IMR-90 (cell line): ENCODE data around the gene PIGZ. TPM values are rescaled to one million over a fixed set of nuclear protein-coding genes. Genes with fewer than 3 reads are reported as not detected.

Experiments
- ATAC-seq: fragments of 200-7000 bp; cut with Tn5 transposase; 2 replicates; pipeline ENCODE4 v1.9.1; 2020; ENCODE audit warnings: low read depth, mild to moderate bottlenecking, moderate library complexity
- BruUV-seq: library from RNA; stranded (reverse); fragments of 400-500 nt; replicated peaks from 2 replicates; lab custom pipeline; 2021; lab: Mats Ljungman, UMichigan
- CTCF ChIA-PET: fragments of 300-600 bp; formaldehyde crosslinking; extraction: SDS; loops from one replicate; lab custom pipeline; 2021; ENCODE audit warnings: antibody characterized with exemption; lab: Yijun Ruan, JAX
- POLR2A ChIA-PET: fragments of 300-600 bp; sonication (Branson Sonifier 250); formaldehyde crosslinking; loops from one replicate; lab custom pipeline; 2022; ENCODE audit warnings: antibody characterized with exemption; ENCODE audit not compliant: unreplicated experiment; lab: Charles Lee
- DNase-seq: peaks from one replicate; pipeline ENCODE4 v3.0.0; 2013
- H2AFZ ChIP-seq: replicated peaks from 2 replicates; pipeline ENCODE3; 2013; ENCODE audit warnings: low read length, mild to moderate bottlenecking; ENCODE audit not compliant: poor library complexity
- H2AK5ac ChIP-seq: 2 replicates; pipeline ENCODE4 v1.6.1; 2013; ENCODE audit warnings: low read depth, low read length, inconsistent platforms
- H2AK9ac ChIP-seq: replicated peaks from 2 replicates; pipeline ENCODE3; 2013; ENCODE audit warnings: mild to moderate bottlenecking, low read depth, low read length, moderate library complexity; ENCODE audit not compliant: poor library complexity
- H2BK120ac ChIP-seq: 2 replicates; pipeline ENCODE4 v1.6.1; 2013; ENCODE audit warnings: low read depth, low read length, inconsistent platforms
- H2BK15ac ChIP-seq: 3 replicates; pipeline ENCODE4 v1.6.1; 2013; ENCODE audit warnings: low read depth, low read length, inconsistent platforms
- H2BK20ac ChIP-seq: 2 replicates; pipeline ENCODE4 v1.6.1; 2013; ENCODE audit warnings: low read depth, mild to moderate bottlenecking, inconsistent platforms, low read length, moderate library complexity
- H2BK5ac ChIP-seq: 2 replicates; pipeline ENCODE4 v1.6.1; 2013; ENCODE audit warnings: mild to moderate bottlenecking, low read depth, low read length, inconsistent platforms; ENCODE audit not compliant: poor library complexity, severe bottlenecking
- H3K14ac ChIP-seq: replicated peaks from 2 replicates; pipeline ENCODE4 v1.6.1; 2013; ENCODE audit warnings: low read depth, low read length, inconsistent platforms
- H3K18ac ChIP-seq: 2 replicates; pipeline ENCODE4 v1.6.1; 2013; ENCODE audit warnings: low read depth, low read length, control low read depth
- H3K23ac ChIP-seq: 2 replicates; pipeline ENCODE4 v1.6.1; 2013; ENCODE audit warnings: low read depth, low read length, inconsistent platforms
- H3K27ac ChIP-seq: 2 replicates; pipeline ENCODE4 v1.5.1; 2013; ENCODE audit warnings: mild to moderate bottlenecking, control low read depth, low read length; ENCODE audit not compliant: insufficient read depth
- H3K27me3 ChIP-seq: 2 replicates; pipeline ENCODE4 v1.6.1; 2013; ENCODE audit warnings: low read length; ENCODE audit not compliant: control insufficient read depth, insufficient read depth
- H3K36me3 ChIP-seq: 2 replicates; pipeline ENCODE4 v1.6.1; 2013; ENCODE audit warnings: low read length, mixed read lengths; ENCODE audit not compliant: control insufficient read depth, insufficient read depth
- H3K4ac ChIP-seq: 2 replicates; pipeline ENCODE4 v1.6.1; 2013; ENCODE audit warnings: low read depth, low read length, inconsistent platforms
- H3K4me1 ChIP-seq: 2 replicates; pipeline ENCODE4 v1.6.1; 2013; ENCODE audit warnings: low read length, mixed read lengths; ENCODE audit not compliant: control insufficient read depth, insufficient read depth
- H3K4me2 ChIP-seq: 2 replicates; pipeline ENCODE4 v1.6.1; 2013; ENCODE audit warnings: low read depth, mild to moderate bottlenecking, control low read depth, low read length, moderate library complexity
- H3K4me3 ChIP-seq: 2 replicates; pipeline ENCODE4 v1.5.1; 2013; ENCODE audit warnings: low read depth, mild to moderate bottlenecking, control low read depth, low read length, moderate library complexity; ENCODE audit not compliant: insufficient read depth
- H3K56ac ChIP-seq: 2 replicates; pipeline ENCODE4 v1.6.1; 2013; ENCODE audit warnings: low read length, inconsistent platforms; ENCODE audit not compliant: insufficient read depth; ENCODE audit errors: extremely low read depth
- H3K79me1 ChIP-seq, 2 experiments: 2 replicates each; pipeline ENCODE4 v1.6.1; 2013; ENCODE audit warnings: low read length in 2 of 2, inconsistent platforms in 1 of 2, low read depth in 1 of 2
- H3K9ac ChIP-seq: 2 replicates; pipeline ENCODE4 v1.6.1; 2013; ENCODE audit warnings: low read depth, low read length, control low read depth
- H3K9me1 ChIP-seq: 2 replicates; pipeline ENCODE4 v1.6.1; 2013; ENCODE audit warnings: low read length, inconsistent platforms; ENCODE audit not compliant: insufficient read depth
- H3K9me3 ChIP-seq: 2 replicates; pipeline ENCODE4 v1.6.1; 2013; ENCODE audit warnings: low read length; ENCODE audit not compliant: control insufficient read depth, insufficient read depth
- H4K20me1 ChIP-seq: 2 replicates; pipeline ENCODE4 v1.6.1; 2013; ENCODE audit warnings: low read length, inconsistent platforms; ENCODE audit not compliant: insufficient read depth
- H4K5ac ChIP-seq: 2 replicates; pipeline ENCODE4 v1.6.1; 2013; ENCODE audit warnings: mild to moderate bottlenecking, low read depth, low read length, control low read depth
- H4K8ac ChIP-seq, 2 experiments: 2 replicates each; pipeline ENCODE4 v1.6.1; 2013; ENCODE audit warnings: low read depth in 2 of 2, low read length in 2 of 2, control low read depth in 1 of 2, inconsistent platforms in 1 of 2
- H4K91ac ChIP-seq: 2 replicates; pipeline ENCODE4 v1.6.1; 2013; ENCODE audit warnings: low read depth, low read length, inconsistent platforms; ENCODE audit not compliant: insufficient read depth
- BHLHE40 ChIP-seq: fragments of 150-350 bp; IDR thresholded peaks from 2 replicates; pipeline ENCODE4 v1.6.1; 2016; ENCODE audit warnings: mild to moderate bottlenecking, low read depth, low read length
- CEBPB ChIP-seq: IDR thresholded peaks from 2 replicates; pipeline ENCODE4 v1.6.1; 2012; ENCODE audit warnings: low read depth, low read length, improper control_type of control experiment
- CHD1 ChIP-seq: IDR thresholded peaks from 2 replicates; pipeline ENCODE4 v1.6.1; 2012; ENCODE audit warnings: low read depth, low read length, improper control_type of control experiment
- CTCF ChIP-seq: conservative IDR thresholded peaks from 2 replicates; pipeline ENCODE4 v1.5.1; 2012; ENCODE audit warnings: mild to moderate bottlenecking, low read depth, low read length, improper control_type of control experiment
- ELK1 ChIP-seq: fragments of 150-350 bp; IDR thresholded peaks from 2 replicates; pipeline ENCODE4 v1.6.1; 2016; ENCODE audit warnings: low read depth, mild to moderate bottlenecking, low read length, moderate library complexity, borderline replicate concordance
- FOS ChIP-seq: fragments of 150-350 bp; IDR thresholded peaks from 2 replicates; pipeline ENCODE4 v1.6.1; 2016; ENCODE audit warnings: low read depth, low read length
- MAFK ChIP-seq: IDR thresholded peaks from 2 replicates; pipeline ENCODE4 v1.6.1; 2012; ENCODE audit warnings: low read depth, low read length, improper control_type of control experiment
- MAZ ChIP-seq: IDR thresholded peaks from 2 replicates; pipeline ENCODE4 v1.6.1; 2012; ENCODE audit warnings: low read depth, mild to moderate bottlenecking, low read length, improper control_type of control experiment, moderate library complexity, borderline replicate concordance
- MXI1 ChIP-seq: IDR thresholded peaks from 2 replicates; pipeline ENCODE4 v1.6.1; 2012; ENCODE audit warnings: low read depth, mild to moderate bottlenecking, low read length, moderate library complexity, borderline replicate concordance
- POLR2A ChIP-seq: IDR thresholded peaks from 2 replicates; pipeline ENCODE4 v1.6.1; 2012; ENCODE audit warnings: mild to moderate bottlenecking, low read depth, low read length
- RFX5 ChIP-seq: IDR thresholded peaks from 2 replicates; pipeline ENCODE4 v1.8.0; 2012; ENCODE audit warnings: low read depth, mild to moderate bottlenecking, low read length, moderate library complexity
- SMC3 ChIP-seq: fragments of 150-350 bp; IDR thresholded peaks from 2 replicates; pipeline ENCODE4 v1.6.1; 2016; ENCODE audit warnings: low read depth, mild to moderate bottlenecking, antibody characterized with exemption, low read length, moderate library complexity
- USF2 ChIP-seq: fragments of 150-350 bp; IDR thresholded peaks from 2 replicates; pipeline ENCODE4 v1.6.1; 2017; ENCODE audit warnings: mild to moderate bottlenecking, antibody characterized with exemption, low read length, low read depth
- WGBS, 2 experiments: methylation state at CpG; one replicate each; pipeline versions ENCODE4 v1.1.5 to v1.1.7; 2013; ENCODE audit warnings: missing lambda C conversion rate in 2 of 2; ENCODE audit not compliant: insufficient read length in 1 of 2; ENCODE audit errors: extremely low coverage in 2 of 2; 5-methylcytosine and 5-hydroxymethylcytosine counted together
- dilution Hi-C: fragments of 300-500 bp; cut with HindIII; formaldehyde crosslinking; loops from one replicate; pipeline ENCODE4 v1.14.3; 2018; ENCODE audit warnings: low sequenced_read_pairs; ENCODE audit not compliant: unreplicated experiment
- in situ Hi-C: fragments of 300-500 bp; cut with MboI; formaldehyde crosslinking; loops from 3 replicates; pipeline ENCODE4 v1.14.3; 2019; ENCODE audit warnings: low sequenced_read_pairs, inconsistent platforms, mixed read lengths
- intact Hi-C: fragments of 100-400 bp; cut with micrococcal nuclease; formaldehyde crosslinking; loops from 2 replicates; pipeline ENCODE4 v1.10.0; 2022
- polyA plus RNA-seq, 3 experiments: library from polyadenylated mRNA; depleted of rRNA; stranded (reverse); fragments of >200 nt; gene quantifications; 2 replicates each; pipeline ENCODE4 v1.2.3, GENCODE V29; 2012; ENCODE audit warnings: low replicate concordance in 1 of 3
- total RNA-seq: library from RNA; depleted of rRNA; stranded (reverse); fragments of >200 nt; gene quantifications from 2 replicates; pipeline ENCODE4 v1.2.3, GENCODE V29; 2012

Gene PIGZ
- total and polyA plus RNA-seq, 2 of the 4 experiments (the other 2 are of a cell fraction): 0.18 to 0.86 TPM

GRCh38 chr3:197003461-197004385 is 35.1 kb upstream of the PIGZ start:
- Histone ChIP-seq H4K91ac (no peak overlapping the region), H2BK15ac (no peak overlapping the region; the same call in 2 of the 3 replicates), H2AFZ (peak overlapping the region; percentile 86), H2BK20ac (no peak overlapping the region), H3K9me1 (peaks cover 5% of the 10 kb centered on the region), H3K9ac (peak overlapping the region; percentile 87), H3K27me3 (peaks cover 4% of the 10 kb centered on the region; the same call in 1 of the 2 replicates), H4K20me1 (no peaks in the 10 kb centered on the region), H3K56ac (0 out of 2 replicates have a peak overlapping the region, but pooled peaks have one; percentile 30), H3K79me1 (peaks cover 0 to 4% of the 10 kb centered on the region in 2 experiments; a peak in 1 of 4 replicates), H2AK9ac (peak overlapping the region; percentile 98), H2BK120ac (no peak overlapping the region), H4K8ac (peak overlapping the region; percentile 83 to 95), H3K4me1 (peaks cover 3% of the 10 kb centered on the region; the same call in 1 of the 2 replicates), H2AK5ac (0 out of 2 replicates have a peak overlapping the region, but pooled peaks have one; percentile 39), H3K27ac (peak overlapping the region; percentile 81; the same call in 1 of the 2 replicates), H3K18ac (peak overlapping the region; percentile 54; the same call in 1 of the 2 replicates), H3K4me3 (peak overlapping the region; percentile 74), H3K9me3 (no peaks in the 10 kb centered on the region), H4K5ac (peak overlapping the region; percentile 61), H2BK5ac (no peak overlapping the region), H3K14ac (peak overlapping the region; percentile 76), H3K4me2 (peak overlapping the region; percentile 94), H3K36me3 (no peaks in the 10 kb centered on the region), H3K23ac (peak overlapping the region; percentile 49; the same call in 1 of the 2 replicates), H3K4ac (peak overlapping the region; percentile 84)
- DNase-seq: no peak
- no TSS peak for BruUV-seq
- POLR2A ChIA-PET: no interaction called here
- intact Hi-C loops: loop anchor here (2.0 to 10.0 kb wide), 3 partner anchors 27 to 511 kb away; no protein-coding TSS in a partner anchor
- CTCF ChIA-PET: interaction anchor here (0.6 to 0.7 kb wide), 2 partner anchors 187 to 368 kb away, joined by 3 to 4 read pairs; no protein-coding TSS in a partner anchor
- peak; percentile 8 for ATAC-seq
- in situ Hi-C loops: no loop called here
- 12% methylated on average over 18 of the region's 61 CpGs; no CpG with 5 or more reads in 1 of the 2 experiments for WGBS, 2 experiments
- dilution Hi-C loops: no loop called here
- TF ChIP-seq MAZ: no peak
- no peak for TF ChIP-seq RFX5
- TF ChIP-seq ELK1: no peak
- no peak for TF ChIP-seq CEBPB
- no peak for TF ChIP-seq SMC3
- no peak for TF ChIP-seq CHD1
- no peak for TF ChIP-seq MAFK
- TF ChIP-seq POLR2A: no peak
- no peak for TF ChIP-seq USF2
- TF ChIP-seq BHLHE40: no peak
- no peak for TF ChIP-seq MXI1
- no peak for TF ChIP-seq FOS
- no peak for TF ChIP-seq CTCF
